H1 (cell line): ENCODE results near the gene PSMA2. TPM values are rescaled to one million over a fixed set of nuclear protein-coding genes. Genes with fewer than 3 reads are reported as not detected.

ENCODE experiments used
- CTCF ChIA-PET: fragments of 300-600 bp; sonication (Branson Sonifier 250); formaldehyde crosslinking; loops from one replicate; lab custom pipeline; 2021; ENCODE audit not compliant: partially characterized antibody; lab: Charles Lee
- POLR2A ChIA-PET: fragments of 300-600 bp; sonication (Branson Sonifier 250); formaldehyde crosslinking; loops from one replicate; lab custom pipeline; 2021; ENCODE audit warnings: inconsistent platforms; ENCODE audit not compliant: partially characterized antibody; lab: Charles Lee
- DNase-seq, 2 experiments: peaks; one replicate each; pipeline versions ENCODE4 v3.0.0 to v3.0.0-alpha.2; 2010 to 2022; ENCODE audit warnings: low spot score in 2 of 2, low read depth in 1 of 2, mixed read lengths in 1 of 2
- FAIRE-seq: peaks from 2 replicates; lab custom pipeline; 2011; peaks lifted over from hg19 to GRCh38; lab: Jason Lieb, UNC
- H2AFZ ChIP-seq: 2 replicates; pipeline ENCODE4 v1.8.1; 2012; ENCODE audit warnings: low read length, inconsistent platforms
- H2AK5ac ChIP-seq: 2 replicates; pipeline ENCODE4 v1.6.1; 2013; ENCODE audit warnings: low read depth, low read length
- H2BK120ac ChIP-seq: replicated peaks from 2 replicates; pipeline ENCODE3; 2013; ENCODE audit warnings: low read depth, low read length, inconsistent platforms
- H2BK12ac ChIP-seq: 2 replicates; pipeline ENCODE4 v1.6.1; 2013; ENCODE audit warnings: low read depth, low read length
- H2BK15ac ChIP-seq: 2 replicates; pipeline ENCODE4 v1.6.1; 2013; ENCODE audit warnings: low read length
- H2BK20ac ChIP-seq: 2 replicates; pipeline ENCODE4 v1.6.1; 2013; ENCODE audit warnings: low read length
- H2BK5ac ChIP-seq: 2 replicates; pipeline ENCODE4 v1.6.1; 2013; ENCODE audit warnings: low read depth, low read length
- H3K14ac ChIP-seq: 2 replicates; pipeline ENCODE4 v1.6.1; 2013; ENCODE audit warnings: inconsistent platforms; ENCODE audit not compliant: insufficient read length
- H3K18ac ChIP-seq: 2 replicates; pipeline ENCODE4 v1.6.1; 2013; ENCODE audit warnings: low read length; ENCODE audit errors: extremely low read depth
- H3K23ac ChIP-seq: 2 replicates; pipeline ENCODE4 v1.6.1; 2013; ENCODE audit warnings: inconsistent platforms; ENCODE audit not compliant: insufficient read length
- H3K23me2 ChIP-seq: 2 replicates; pipeline ENCODE4 v1.6.1; 2013; ENCODE audit warnings: low read depth, low read length
- H3K27ac ChIP-seq: 2 replicates; pipeline ENCODE4 v1.6.1; 2011; ENCODE audit warnings: low read depth, low read length, inconsistent platforms
- H3K27me3 ChIP-seq, 4 experiments: replicated peaks in 1 of 4; 1 replicate in 1 of 4; 2 replicates in 3 of 4; pipeline versions ENCODE4 v1.6.1 to v1.8.1; 2011 to 2013; ENCODE audit warnings: low read length in 3 of 4, mild to moderate bottlenecking in 3 of 4, inconsistent platforms in 2 of 4, mixed read lengths in 2 of 4, moderate library complexity in 1 of 4; ENCODE audit not compliant: control insufficient read depth in 3 of 4, insufficient read depth in 3 of 4; ENCODE audit errors: extremely low read depth in 1 of 4
- H3K36me3 ChIP-seq, 4 experiments: 2 replicates each; pipeline versions ENCODE4 v1.6.1 to v1.8.1; 2011 to 2013; ENCODE audit warnings: mild to moderate bottlenecking in 4 of 4, low read length in 3 of 4, moderate library complexity in 2 of 4, control low read depth in 1 of 4, inconsistent platforms in 1 of 4; ENCODE audit not compliant: insufficient read depth in 4 of 4, control insufficient read depth in 2 of 4
- H3K4ac ChIP-seq: replicated peaks from 2 replicates; pipeline ENCODE3; 2013; ENCODE audit warnings: low read length, low read depth, mixed read lengths, inconsistent platforms; ENCODE audit not compliant: insufficient read length
- H3K4me1 ChIP-seq, 4 experiments: replicated peaks in 1 of 4; 1 replicate in 1 of 4; 2 replicates in 3 of 4; pipeline versions ENCODE4 v1.6.1 to v1.8.1; 2011 to 2013; ENCODE audit warnings: low read length in 3 of 4, inconsistent platforms in 2 of 4, mixed read lengths in 1 of 4; ENCODE audit not compliant: insufficient read depth in 4 of 4, control insufficient read depth in 3 of 4
- H3K4me2 ChIP-seq, 2 experiments: 2 replicates each; pipeline versions ENCODE4 v1.6.1 to v1.8.1; 2011 to 2013; ENCODE audit warnings: low read depth in 2 of 2, low read length in 2 of 2, control low read depth in 1 of 2, inconsistent platforms in 1 of 2, mild to moderate bottlenecking in 1 of 2; ENCODE audit not compliant: insufficient read depth in 1 of 2
- H3K4me3 ChIP-seq, 4 experiments: fragments of 200-600, 300-600 bp in 1 of 4; sonication (generic), shearing (Covaris generic), sonication (Bioruptor Twin) in 1 of 4; 2 replicates each; pipeline versions ENCODE4 v1.5.1 to v1.8.1; 2011 to 2016; ENCODE audit warnings: low read length in 4 of 4, low read depth in 3 of 4, control low read depth in 2 of 4, inconsistent platforms in 2 of 4, mild to moderate bottlenecking in 2 of 4, mixed read lengths in 1 of 4, moderate library complexity in 1 of 4; ENCODE audit not compliant: insufficient read depth in 2 of 4; ENCODE audit errors: extremely low read depth in 1 of 4
- H3K56ac ChIP-seq: replicated peaks from 2 replicates; pipeline ENCODE3; 2013; ENCODE audit warnings: low read depth, mild to moderate bottlenecking, mixed read lengths, low read length, inconsistent platforms; ENCODE audit not compliant: insufficient read length
- H3K79me1 ChIP-seq: 2 replicates; pipeline ENCODE4 v1.6.1; 2013; ENCODE audit warnings: low read depth, low read length, control low read depth
- H3K79me2 ChIP-seq, 2 experiments: 2 replicates each; pipeline versions ENCODE4 v1.6.1 to v1.8.1; 2012 to 2013; ENCODE audit warnings: low read length in 2 of 2, mild to moderate bottlenecking in 2 of 2, inconsistent platforms in 1 of 2; ENCODE audit not compliant: insufficient read depth in 2 of 2, control insufficient read depth in 1 of 2
- H3K9ac ChIP-seq, 4 experiments: replicated peaks in 1 of 4; 1 replicate in 1 of 4; 2 replicates in 3 of 4; pipeline versions ENCODE4 v1.6.1 to v1.8.1; 2011 to 2013; ENCODE audit warnings: low read depth in 3 of 4, low read length in 3 of 4, control low read depth in 2 of 4, mild to moderate bottlenecking in 2 of 4, moderate library complexity in 2 of 4, inconsistent platforms in 1 of 4; ENCODE audit errors: extremely low read depth in 1 of 4
- H3K9me3 ChIP-seq, 2 experiments: 2 replicates each; pipeline versions ENCODE4 v1.6.1 to v1.8.1; 2012 to 2013; ENCODE audit warnings: mild to moderate bottlenecking in 2 of 2, moderate library complexity in 2 of 2, control low read depth in 1 of 2, inconsistent platforms in 1 of 2, low read depth in 1 of 2, low read length in 1 of 2, mixed read lengths in 1 of 2; ENCODE audit not compliant: insufficient read depth in 2 of 2
- H4K20me1 ChIP-seq, 2 experiments: replicated peaks in 1 of 2; 2 replicates each; pipeline versions ENCODE3 to v1.8.1; 2011 to 2013; ENCODE audit warnings: inconsistent platforms in 2 of 2, low read length in 2 of 2, mild to moderate bottlenecking in 1 of 2; ENCODE audit not compliant: insufficient read depth in 2 of 2, control insufficient read depth in 1 of 2
- H4K5ac ChIP-seq: 2 replicates; pipeline ENCODE4 v1.6.1; 2013; ENCODE audit warnings: low read length, low read depth, mixed read lengths, inconsistent platforms; ENCODE audit not compliant: insufficient read length
- H4K8ac ChIP-seq: 2 replicates; pipeline ENCODE4 v1.8.0; 2013; ENCODE audit warnings: mild to moderate bottlenecking, moderate library complexity, low read length, inconsistent platforms; ENCODE audit not compliant: insufficient read depth; ENCODE audit errors: extremely low read depth
- H4K91ac ChIP-seq: replicated peaks from 2 replicates; pipeline ENCODE3; 2013; ENCODE audit warnings: low read length, mixed read lengths, inconsistent platforms; ENCODE audit not compliant: insufficient read length
- TAF7 ChIP-seq: optimal IDR thresholded peaks from 2 replicates; pipeline ENCODE3; 2011; ENCODE audit warnings: low read depth, mild to moderate bottlenecking, inconsistent platforms, low read length, moderate library complexity, borderline replicate concordance
- polyA plus RNA-seq, 7 experiments: library from polyadenylated mRNA; depleted of rRNA in 3 of 7; stranded (reverse) in 5 of 7; unstranded in 2 of 7; fragments of >200 nt in 5 of 7; fragments of 200-250 nt in 2 of 7; gene quantifications; 1 replicate in 5 of 7; 2 replicates in 1 of 7; 4 replicates in 1 of 7; pipeline versions ENCODE4 v1.2.1 to v1.2.3, GENCODE V29; 2011 to 2013; ENCODE audit warnings: missing spikeins in 2 of 7, mixed read lengths in 2 of 7
- total RNA-seq: library from RNA; stranded (reverse); fragmentation: NEBNext Ultra II Directional; extraction: Animal tissue kit (Norgen Biotek cat#: 25700); gene quantifications from 2 replicates; pipeline ENCODE4 v1.2.1, GENCODE V29; 2021

PSMA2 gene
- total and polyA plus RNA-seq, 2 of the 8 experiments (the other 6 are each of a cell fraction or from before 2014, with no cell fraction given) = 211 to 259 TPM

- Histone ChIP-seq H3K14ac (no peak overlapping the region), H3K9me3 (no peaks in the 10 kb centered on the region)
- TF ChIP-seq TAF7 = no peak
Measured at GRCh38 chr7:42900842-42901241, 31.1 kb downstream of the PSMA2 start.

More at GRCh38 chr7:42900842-42901241, 31.1 kb downstream of the PSMA2 start:
- ChIA-PET CTCF (interaction anchor here (1.2 kb wide), 1 partner anchor 14 kb away, joined by 3 read pairs; no protein-coding TSS in a partner anchor), POLR2A (no interaction called here)
- no peaks in the 10 kb centered on the region for H3K79me1 ChIP-seq
- H3K27me3 ChIP-seq = no peaks in the 10 kb centered on the region
- H4K20me1 ChIP-seq = no peaks in the 10 kb centered on the region
- no peak overlapping the region for H4K8ac ChIP-seq
- no peak for FAIRE-seq
- no peak overlapping the region for H2BK120ac ChIP-seq
- H3K36me3 ChIP-seq = no peaks in the 10 kb centered on the region
- no peak overlapping the region for H4K91ac ChIP-seq
- H3K9ac ChIP-seq = no peak overlapping the region
- H2AFZ ChIP-seq = no peak overlapping the region
- no peak overlapping the region for H2BK5ac ChIP-seq
- no peak overlapping the region for H3K4ac ChIP-seq
- H3K56ac ChIP-seq = no peak overlapping the region
- no peak overlapping the region for H2BK20ac ChIP-seq
- H3K4me2 ChIP-seq = no peak overlapping the region
- H3K23ac ChIP-seq = no peak overlapping the region
- no peak overlapping the region for H3K18ac ChIP-seq
- no peaks in the 10 kb centered on the region for H3K23me2 ChIP-seq
- no peak overlapping the region for H2AK5ac ChIP-seq
- H3K4me3 ChIP-seq = no peak overlapping the region
- no peak overlapping the region for H3K27ac ChIP-seq
- no peak overlapping the region for H2BK12ac ChIP-seq
- H3K4me1 ChIP-seq = no peaks in the 10 kb centered on the region
- H2BK15ac ChIP-seq = no peak overlapping the region
- H4K5ac ChIP-seq = no peak overlapping the region
- no peaks in the 10 kb centered on the region for H3K79me2 ChIP-seq
- DNase-seq = no peak
